A673 (cell line): Measurements from ENCODE around the gene ADAD1.

Experiments
- EZH2 ChIP-seq: fragments of 200-600 bp; sonication (generic); IDR thresholded peaks from 2 replicates; pipeline ENCODE4 v1.6.1; 2017; ENCODE audit warnings: borderline replicate concordance, low read depth, mild to moderate bottlenecking, mixed read lengths, antibody characterized with exemption, low read length; ENCODE audit not compliant: poor library complexity, severe bottlenecking
- TF ChIP-seq, protein P1 (sequence below): fragments of 300-800, 200-600 bp; sonication (generic); conservative IDR thresholded peaks from 2 replicates; pipeline ENCODE4 v1.5.1; 2017; ENCODE audit warnings: low read depth, mild to moderate bottlenecking, antibody characterized with exemption, low read length, moderate library complexity, mixed read lengths

DNA sequence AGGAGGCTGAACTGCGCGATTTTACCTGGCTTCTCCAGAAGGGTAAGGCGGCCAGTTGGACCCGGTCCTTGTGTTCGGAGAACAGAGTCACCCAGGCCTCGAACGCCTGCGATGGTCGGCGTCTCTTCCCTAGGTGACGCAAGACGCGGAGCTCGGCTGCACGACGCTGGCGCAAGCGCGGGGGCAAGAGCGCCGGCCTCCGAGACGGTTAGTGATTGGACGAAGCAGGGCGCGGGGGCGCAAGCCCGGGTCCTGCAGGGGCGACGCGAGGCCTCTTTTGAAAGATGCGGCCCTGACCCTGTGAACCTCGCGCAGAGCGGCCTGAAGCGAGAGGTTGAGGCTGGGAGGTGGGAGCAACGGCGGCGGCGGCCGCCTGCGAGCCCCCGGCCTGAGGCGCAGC, 428 bp downstream of the ADAD1 start:
- TF ChIP-seq, protein P1, sequence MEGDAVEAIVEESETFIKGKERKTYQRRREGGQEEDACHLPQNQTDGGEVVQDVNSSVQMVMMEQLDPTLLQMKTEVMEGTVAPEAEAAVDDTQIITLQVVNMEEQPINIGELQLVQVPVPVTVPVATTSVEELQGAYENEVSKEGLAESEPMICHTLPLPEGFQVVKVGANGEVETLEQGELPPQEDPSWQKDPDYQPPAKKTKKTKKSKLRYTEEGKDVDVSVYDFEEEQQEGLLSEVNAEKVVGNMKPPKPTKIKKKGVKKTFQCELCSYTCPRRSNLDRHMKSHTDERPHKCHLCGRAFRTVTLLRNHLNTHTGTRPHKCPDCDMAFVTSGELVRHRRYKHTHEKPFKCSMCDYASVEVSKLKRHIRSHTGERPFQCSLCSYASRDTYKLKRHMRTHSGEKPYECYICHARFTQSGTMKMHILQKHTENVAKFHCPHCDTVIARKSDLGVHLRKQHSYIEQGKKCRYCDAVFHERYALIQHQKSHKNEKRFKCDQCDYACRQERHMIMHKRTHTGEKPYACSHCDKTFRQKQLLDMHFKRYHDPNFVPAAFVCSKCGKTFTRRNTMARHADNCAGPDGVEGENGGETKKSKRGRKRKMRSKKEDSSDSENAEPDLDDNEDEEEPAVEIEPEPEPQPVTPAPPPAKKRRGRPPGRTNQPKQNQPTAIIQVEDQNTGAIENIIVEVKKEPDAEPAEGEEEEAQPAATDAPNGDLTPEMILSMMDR = no peak
- TF ChIP-seq EZH2 = no peak
